Gastrocnemius medialis (tissue), 4 donors: Measurements from ENCODE around the gene RPS15.
A peak's percentile ranks its signal among the peaks of the same experiment; 100 is the strongest.

Source experiments
- CTCF ChIP-seq, 5 experiments: fragments of 450-650 bp in 3 of 5; fragments of 200-600 bp in 2 of 5; sonication (generic) in 2 of 5; IDR thresholded peaks in 4 of 5; conservative IDR thresholded peaks in 1 of 5; 1 replicate in 4 of 5; 2 replicates in 1 of 5; pipeline ENCODE4 v1.5.1; 2016 to 2019; ENCODE audit warnings: antibody characterized with exemption in 5 of 5, mild to moderate bottlenecking in 3 of 5, moderate library complexity in 3 of 5
- POLR2A ChIP-seq, 2 donors: fragments of 450-650 bp; IDR thresholded peaks; one replicate each; pipeline ENCODE4 v1.6.1; 2017; ENCODE audit warnings: antibody characterized with exemption in 2 of 2, mild to moderate bottlenecking in 2 of 2, moderate library complexity in 2 of 2

GRCh38 chr19:1407528-1408299 lies 30.5 kb upstream of the RPS15 start, which contains the start of gene DAZAP1:
- no peak for TF ChIP-seq CTCF (IDR thresholded peaks at IDR 0.05 in 4 of 5, conservative IDR thresholded peaks at IDR 0.05 in 1 of 5)
- peak; percentile 78 to 82 for TF ChIP-seq POLR2A (IDR thresholded peaks at IDR 0.05)
